Nephron (organoid): ENCODE data around the gene FBN1.
A peak's percentile ranks its signal among the peaks of the same experiment; 100 is the strongest.

Experiments used
- H3K27ac Mint-ChIP-seq, 3 experiments: 2 replicates each; pipeline ENCODE4 v1.8.0; 2020; ENCODE audit warnings: mixed read lengths in 3 of 3, mild to moderate bottlenecking in 2 of 3, moderate library complexity in 1 of 3
- H3K27me3 Mint-ChIP-seq: 2 replicates; pipeline ENCODE4 v1.8.0; 2021; ENCODE audit warnings: low read depth, mild to moderate bottlenecking, moderate library complexity, mixed read lengths
- H3K36me3 Mint-ChIP-seq: 2 replicates; pipeline ENCODE4 v1.8.0; 2020; ENCODE audit warnings: low read depth, mixed read lengths
- H3K4me1 Mint-ChIP-seq: 2 replicates; pipeline ENCODE4 v1.8.0; 2020; ENCODE audit warnings: mixed read lengths
- H3K4me3 Mint-ChIP-seq, 3 experiments: 2 replicates each; pipeline ENCODE4 v1.8.0; 2020; ENCODE audit warnings: mild to moderate bottlenecking in 3 of 3, mixed read lengths in 3 of 3, moderate library complexity in 2 of 3
- H3K9me3 Mint-ChIP-seq: 2 replicates; pipeline ENCODE4 v1.8.0; 2020; ENCODE audit warnings: mixed read lengths
- CTCF ChIP-seq, 3 experiments: fragments of 200-600 bp; sonication (generic); IDR thresholded peaks; one replicate each; pipeline ENCODE4 v1.5.0; 2021; ENCODE audit warnings: antibody characterized with exemption in 3 of 3; ENCODE audit not compliant: unreplicated experiment in 3 of 3

FBN1 gene

GRCh38 chr15:48516121-48516520 is 129.4 kb downstream of the FBN1 start:
- Mint-ChIP-seq H3K4me1 (peaks cover 24% of the 10 kb centered on the region), H3K27ac (no peak overlapping the region), H3K9me3 (no peaks in the 10 kb centered on the region), H3K27me3 (peaks cover 3% of the 10 kb centered on the region), H3K36me3 (peaks cover 67% of the 10 kb centered on the region), H3K4me3 (no peak overlapping the region)
- no peak for TF ChIP-seq CTCF (IDR thresholded peaks at IDR 0.05; ENCODE audit: unreplicated experiment in 3 of 3)

- Mint-ChIP-seq H3K36me3 (peaks cover 67% of the 10 kb centered on the region), H3K27ac (peak overlapping the region in 1 of 3 experiments; percentile 36), H3K9me3 (no peaks in the 10 kb centered on the region), H3K4me1 (peaks cover 20% of the 10 kb centered on the region), H3K27me3 (peaks cover under 1% of the 10 kb centered on the region), H3K4me3 (no peak overlapping the region)
- TF ChIP-seq CTCF (IDR thresholded peaks at IDR 0.05; ENCODE audit: unreplicated experiment in 3 of 3) = no peak
Observed at GRCh38 chr15:48515500-48515899, 130.0 kb downstream of the FBN1 start.

GRCh38 chr15:48514103-48514816 is 131.2 kb downstream of the FBN1 start:
- Mint-ChIP-seq H3K4me3 (no peak overlapping the region), H3K9me3 (no peaks in the 10 kb centered on the region), H3K36me3 (peaks cover 58% of the 10 kb centered on the region), H3K4me1 (peaks cover 17% of the 10 kb centered on the region), H3K27me3 (no peaks in the 10 kb centered on the region), H3K27ac (no peak overlapping the region)
- no peak for TF ChIP-seq CTCF (IDR thresholded peaks at IDR 0.05; ENCODE audit: unreplicated experiment in 3 of 3)

GRCh38 chr15:48510976-48511375 is 134.5 kb downstream of the FBN1 start:
- Mint-ChIP-seq H3K9me3 (no peaks in the 10 kb centered on the region), H3K27ac (no peak overlapping the region), H3K36me3 (peaks cover 64% of the 10 kb centered on the region), H3K4me3 (no peak overlapping the region), H3K27me3 (no peaks in the 10 kb centered on the region), H3K4me1 (peaks cover 14% of the 10 kb centered on the region)
- TF ChIP-seq CTCF (IDR thresholded peaks at IDR 0.05; ENCODE audit: unreplicated experiment in 3 of 3) = no peak

GRCh38 chr15:48507416-48508065 is 138.0 kb downstream of the FBN1 start:
- no peaks in the 10 kb centered on the region for H3K4me1 Mint-ChIP-seq
- peak; percentile 30 to 49 (median 49) for TF ChIP-seq CTCF (IDR thresholded peaks at IDR 0.05; ENCODE audit: unreplicated experiment in 3 of 3)
- no peak overlapping the region for H3K27ac Mint-ChIP-seq
- H3K27me3 Mint-ChIP-seq = no peaks in the 10 kb centered on the region
- H3K4me3 Mint-ChIP-seq = no peak overlapping the region
- peaks cover 47% of the 10 kb centered on the region for H3K36me3 Mint-ChIP-seq
- no peaks in the 10 kb centered on the region for H3K9me3 Mint-ChIP-seq

GRCh38 chr15:48505067-48505466 is 140.4 kb downstream of the FBN1 start:
- Mint-ChIP-seq H3K4me1 (no peaks in the 10 kb centered on the region), H3K9me3 (no peaks in the 10 kb centered on the region), H3K36me3 (peaks cover 38% of the 10 kb centered on the region), H3K4me3 (no peak overlapping the region), H3K27ac (no peak overlapping the region), H3K27me3 (no peaks in the 10 kb centered on the region)
- no peak for TF ChIP-seq CTCF (IDR thresholded peaks at IDR 0.05; ENCODE audit: unreplicated experiment in 3 of 3)
